ENCODE data around the gene CHD8.

Gene CHD8

DNA sequence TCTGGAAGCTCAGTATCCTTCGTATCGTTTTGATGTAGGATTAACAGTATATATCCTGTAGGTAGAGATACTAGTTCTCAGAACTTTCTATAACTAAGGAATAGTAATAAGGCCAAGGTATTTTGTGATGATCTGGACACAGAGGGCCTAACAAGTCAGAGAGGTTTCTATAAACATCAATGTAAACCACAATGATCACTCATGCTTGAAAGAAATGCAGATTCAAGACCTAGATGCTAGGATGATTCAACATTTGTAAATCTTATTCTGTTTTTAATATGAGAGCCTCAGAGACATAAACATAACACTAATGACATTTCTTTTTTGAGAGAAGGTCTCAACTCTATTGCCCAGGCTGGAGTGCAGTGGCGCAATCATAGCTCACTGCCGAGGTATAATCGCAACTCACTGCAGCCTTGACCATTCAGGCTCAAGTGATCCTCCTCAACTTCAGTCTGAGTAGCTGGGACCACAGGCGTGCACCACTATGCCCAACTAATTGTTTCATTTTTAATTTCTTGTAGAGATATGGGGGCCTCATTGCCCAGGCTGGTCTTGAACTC, 88.3 kb downstream of the CHD8 start:
- no peak for DNase-seq

GRCh38 chr14:21356511-21356910, 99.4 kb downstream of the CHD8 start:
- DNase-seq = no peak

GRCh38 chr14:21352587-21352986, 103.3 kb downstream of the CHD8 start:
- DNase-seq = peak; percentile 82 to 87

- no peak for DNase-seq
These were observed 105.4 kb downstream of the CHD8 start for GRCh38 chr14:21350539-21350938.

DNA sequence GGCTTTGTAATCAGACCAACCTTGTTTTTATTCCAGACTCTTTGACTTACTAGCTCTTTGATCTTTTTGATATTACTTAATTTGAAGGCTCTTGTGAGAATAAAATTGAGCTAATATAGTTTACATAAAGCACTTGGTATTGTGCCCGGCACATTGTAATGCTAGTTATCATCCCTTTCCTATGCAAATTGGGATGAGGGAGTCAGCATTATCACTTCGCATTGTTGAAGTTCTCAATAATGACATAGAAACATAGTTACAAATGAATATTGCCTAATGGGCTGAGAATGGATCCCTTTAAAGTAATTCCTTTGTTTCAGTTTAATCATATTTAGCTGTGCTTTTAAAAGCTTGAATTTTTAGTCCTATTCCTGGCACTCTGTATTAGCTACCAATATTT, 108.7 kb downstream of the CHD8 start:
- DNase-seq = no peak

- no peak for DNase-seq
These were observed 109.3 kb downstream of the CHD8 start for GRCh38 chr14:21346532-21347135.

DNA sequence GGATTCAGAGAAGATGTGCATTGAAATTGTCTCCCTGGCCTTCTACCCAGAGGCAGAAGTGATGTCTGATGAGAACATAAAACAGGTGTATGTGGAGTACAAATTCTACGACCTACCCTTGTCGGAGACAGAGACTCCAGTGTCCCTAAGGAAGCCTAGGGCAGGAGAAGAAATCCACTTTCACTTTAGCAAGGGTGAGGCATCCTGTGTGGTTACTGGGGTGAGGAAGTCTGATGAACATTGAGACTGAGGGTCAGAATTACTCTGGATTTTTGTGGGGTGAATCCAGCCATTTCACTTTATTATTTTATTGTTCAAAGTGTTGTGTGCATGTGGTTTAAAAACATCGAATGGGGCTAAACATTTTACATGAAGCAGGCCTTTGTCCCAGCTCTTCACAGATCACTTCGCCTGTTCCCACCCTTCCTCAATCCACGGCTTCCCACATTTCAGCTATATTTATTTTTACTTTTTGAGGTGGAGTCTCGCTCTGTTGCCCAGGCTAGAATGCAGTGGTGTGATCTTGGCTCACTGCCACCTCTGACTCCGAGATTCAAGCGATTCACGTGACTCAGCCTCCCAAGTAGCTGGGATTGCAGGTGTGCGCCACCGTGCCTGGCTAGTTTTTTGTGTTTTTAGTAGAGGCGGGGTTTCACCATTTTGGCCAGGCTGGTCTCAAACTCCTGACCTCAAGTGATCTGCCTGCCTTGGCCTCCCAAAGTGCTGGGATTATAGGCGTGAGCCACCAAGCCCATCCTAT, 112.7 kb downstream of the CHD8 start:
- DNase-seq = peak; percentile 20 to 39
